Measurements from ENCODE around the gene RFTN1.

Gene RFTN1

DNA sequence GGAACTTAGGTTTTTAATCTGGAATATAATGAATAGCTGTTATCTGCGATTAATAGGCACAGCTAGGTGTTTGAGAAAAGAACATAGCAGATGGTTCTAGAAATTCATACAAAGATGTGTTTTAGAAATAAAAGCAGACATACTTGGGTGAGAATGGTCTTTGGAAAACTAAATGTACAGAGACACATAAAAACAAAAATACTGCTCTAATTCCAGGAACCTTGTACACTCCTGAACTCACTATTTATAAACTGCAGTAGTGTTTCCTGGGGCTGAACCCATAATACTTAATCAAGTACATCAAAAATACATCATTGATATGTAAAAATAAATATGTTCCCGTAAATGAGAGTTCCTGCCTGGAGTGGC, 143.0 kb downstream of the RFTN1 start:
- no peak overlapping the region for H3K4me2 ChIP-seq (ENCODE audit: low read depth, low read length, poor library complexity, severe bottlenecking)

DNA sequence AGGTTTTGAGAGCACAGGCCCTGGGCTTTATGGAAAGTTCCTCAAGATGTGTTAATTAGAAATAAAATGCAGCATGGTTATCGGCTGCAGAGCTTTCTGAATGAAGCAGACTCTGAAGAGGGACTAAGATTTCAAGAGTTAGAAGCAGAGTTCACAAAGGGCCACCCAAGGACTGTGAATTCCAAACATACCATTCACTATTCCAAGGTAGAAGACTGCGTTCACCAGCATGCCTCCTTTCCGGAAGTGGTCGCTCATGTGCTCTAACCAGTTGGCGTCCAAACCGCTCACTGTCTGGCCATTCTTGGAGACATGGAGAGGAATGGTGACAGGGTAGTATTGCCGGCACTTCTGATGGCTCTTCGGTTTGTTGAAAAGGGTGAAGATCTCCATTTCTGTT, 143.6 kb downstream of the RFTN1 start:
- Histone ChIP-seq H3K4me2 (ENCODE audit: low read depth, low read length, poor library complexity, severe bottlenecking) (no peak overlapping the region), H3K79me2 (ENCODE audit: insufficient read depth, low read length) (no peaks in the 10 kb centered on the region; the same call in 1 of the 2 replicates)

More for the DNA sequence above, 143.0 kb downstream of the RFTN1 start:
- Histone ChIP-seq H3K9me3 (ENCODE audit: insufficient read depth, low read depth, low read length) (no peaks in the 10 kb centered on the region), H3K4me3 (ENCODE audit: low read length, poor library complexity, severe bottlenecking) (no peak overlapping the region), H4K20me1 (ENCODE audit: insufficient read depth, low read length, poor library complexity, severe bottlenecking) (peaks cover 3% of the 10 kb centered on the region), H3K9ac (ENCODE audit: low read depth, low read length, poor library complexity, severe bottlenecking) (no peak overlapping the region), H3K9me2 (replicated peaks; ENCODE audit: low read depth, low read length) (no peaks in the 10 kb centered on the region), H3K36me3 (ENCODE audit: insufficient read depth, low read length) (peaks cover 94% of the 10 kb centered on the region), H2AFZ (ENCODE audit: low read length) (no peak overlapping the region), H3K27me3 (ENCODE audit: insufficient read depth, low read length, poor library complexity, severe bottlenecking) (no peaks in the 10 kb centered on the region), H3K4me1 (ENCODE audit: insufficient read depth, low read length, poor library complexity, severe bottlenecking) (peaks cover 13% of the 10 kb centered on the region), H3F3A (ENCODE audit: low read depth) (no peaks in the 10 kb centered on the region), H3K79me2 (ENCODE audit: insufficient read depth, low read length) (no peaks in the 10 kb centered on the region; the same call in 1 of the 2 replicates)
- TF ChIP-seq EZH2phosphoT487 (IDR thresholded peaks at IDR 0.05; ENCODE audit: borderline replicate concordance) = no peak

DNA sequence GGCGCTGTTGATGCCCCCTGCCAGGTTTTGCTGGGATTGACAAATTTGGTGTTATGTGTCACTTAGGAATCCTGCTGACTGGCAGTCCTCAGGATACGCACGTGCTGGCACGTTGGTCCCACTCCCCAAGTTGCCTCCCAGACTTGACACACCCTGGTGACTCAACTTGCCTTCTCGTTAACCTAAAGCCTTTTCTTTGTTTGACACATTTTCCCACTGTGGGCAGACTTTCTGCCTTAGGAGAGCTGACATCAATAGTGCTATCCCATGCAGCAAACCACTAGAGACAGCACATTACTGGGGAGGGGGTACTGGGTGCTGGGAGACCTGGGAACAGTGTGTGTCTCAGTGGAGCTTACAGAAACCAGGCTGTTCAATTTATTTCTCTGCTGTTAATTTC, 144.2 kb downstream of the RFTN1 start:
- H3K9ac ChIP-seq (ENCODE audit: low read depth, low read length, poor library complexity, severe bottlenecking) = no peak overlapping the region
- no peaks in the 10 kb centered on the region for H3K9me2 ChIP-seq (replicated peaks; ENCODE audit: low read depth, low read length)
- peaks cover 91% of the 10 kb centered on the region for H3K36me3 ChIP-seq (ENCODE audit: insufficient read depth, low read length)
- H3K27me3 ChIP-seq (ENCODE audit: insufficient read depth, low read length, poor library complexity, severe bottlenecking) = no peaks in the 10 kb centered on the region
- peaks cover 14% of the 10 kb centered on the region for H3K4me1 ChIP-seq (ENCODE audit: insufficient read depth, low read length, poor library complexity, severe bottlenecking)
- H2AFZ ChIP-seq (ENCODE audit: low read length) = no peak overlapping the region
- H3F3A ChIP-seq (ENCODE audit: low read depth) = no peaks in the 10 kb centered on the region
- no peak for TF ChIP-seq EZH2phosphoT487 (IDR thresholded peaks at IDR 0.05; ENCODE audit: borderline replicate concordance)
- TF ChIP-seq, protein P1, sequence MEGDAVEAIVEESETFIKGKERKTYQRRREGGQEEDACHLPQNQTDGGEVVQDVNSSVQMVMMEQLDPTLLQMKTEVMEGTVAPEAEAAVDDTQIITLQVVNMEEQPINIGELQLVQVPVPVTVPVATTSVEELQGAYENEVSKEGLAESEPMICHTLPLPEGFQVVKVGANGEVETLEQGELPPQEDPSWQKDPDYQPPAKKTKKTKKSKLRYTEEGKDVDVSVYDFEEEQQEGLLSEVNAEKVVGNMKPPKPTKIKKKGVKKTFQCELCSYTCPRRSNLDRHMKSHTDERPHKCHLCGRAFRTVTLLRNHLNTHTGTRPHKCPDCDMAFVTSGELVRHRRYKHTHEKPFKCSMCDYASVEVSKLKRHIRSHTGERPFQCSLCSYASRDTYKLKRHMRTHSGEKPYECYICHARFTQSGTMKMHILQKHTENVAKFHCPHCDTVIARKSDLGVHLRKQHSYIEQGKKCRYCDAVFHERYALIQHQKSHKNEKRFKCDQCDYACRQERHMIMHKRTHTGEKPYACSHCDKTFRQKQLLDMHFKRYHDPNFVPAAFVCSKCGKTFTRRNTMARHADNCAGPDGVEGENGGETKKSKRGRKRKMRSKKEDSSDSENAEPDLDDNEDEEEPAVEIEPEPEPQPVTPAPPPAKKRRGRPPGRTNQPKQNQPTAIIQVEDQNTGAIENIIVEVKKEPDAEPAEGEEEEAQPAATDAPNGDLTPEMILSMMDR (conservative IDR thresholded peaks at IDR 0.05; ENCODE audit: low read length) = no peak
- no peak overlapping the region for H3K4me2 ChIP-seq (ENCODE audit: low read depth, low read length, poor library complexity, severe bottlenecking)
- H3K9me3 ChIP-seq (ENCODE audit: insufficient read depth, low read depth, low read length) = no peaks in the 10 kb centered on the region
- peaks cover 3% of the 10 kb centered on the region for H4K20me1 ChIP-seq (ENCODE audit: insufficient read depth, low read length, poor library complexity, severe bottlenecking)
- H3K4me3 ChIP-seq (ENCODE audit: low read length, poor library complexity, severe bottlenecking) = no peak overlapping the region
- no peaks in the 10 kb centered on the region; the same call in 1 of the 2 replicates for H3K79me2 ChIP-seq (ENCODE audit: insufficient read depth, low read length)

More for the DNA sequence above, 143.6 kb downstream of the RFTN1 start:
- no peaks in the 10 kb centered on the region for H3K9me2 ChIP-seq (replicated peaks; ENCODE audit: low read depth, low read length)
- H3K9ac ChIP-seq (ENCODE audit: low read depth, low read length, poor library complexity, severe bottlenecking) = no peak overlapping the region
- no peak overlapping the region for H3K4me3 ChIP-seq (ENCODE audit: low read length, poor library complexity, severe bottlenecking)
- H3K4me1 ChIP-seq (ENCODE audit: insufficient read depth, low read length, poor library complexity, severe bottlenecking) = peaks cover 14% of the 10 kb centered on the region
- no peak for TF ChIP-seq EZH2phosphoT487 (IDR thresholded peaks at IDR 0.05; ENCODE audit: borderline replicate concordance)
- TF ChIP-seq, protein P1 (conservative IDR thresholded peaks at IDR 0.05; ENCODE audit: low read length) = no peak
- no peaks in the 10 kb centered on the region for H3F3A ChIP-seq (ENCODE audit: low read depth)
- no peak overlapping the region for H2AFZ ChIP-seq (ENCODE audit: low read length)
- H3K27me3 ChIP-seq (ENCODE audit: insufficient read depth, low read length, poor library complexity, severe bottlenecking) = no peaks in the 10 kb centered on the region
- H3K36me3 ChIP-seq (ENCODE audit: insufficient read depth, low read length) = peaks cover 91% of the 10 kb centered on the region
- peaks cover 3% of the 10 kb centered on the region for H4K20me1 ChIP-seq (ENCODE audit: insufficient read depth, low read length, poor library complexity, severe bottlenecking)
- no peaks in the 10 kb centered on the region for H3K9me3 ChIP-seq (ENCODE audit: insufficient read depth, low read depth, low read length)

DNA sequence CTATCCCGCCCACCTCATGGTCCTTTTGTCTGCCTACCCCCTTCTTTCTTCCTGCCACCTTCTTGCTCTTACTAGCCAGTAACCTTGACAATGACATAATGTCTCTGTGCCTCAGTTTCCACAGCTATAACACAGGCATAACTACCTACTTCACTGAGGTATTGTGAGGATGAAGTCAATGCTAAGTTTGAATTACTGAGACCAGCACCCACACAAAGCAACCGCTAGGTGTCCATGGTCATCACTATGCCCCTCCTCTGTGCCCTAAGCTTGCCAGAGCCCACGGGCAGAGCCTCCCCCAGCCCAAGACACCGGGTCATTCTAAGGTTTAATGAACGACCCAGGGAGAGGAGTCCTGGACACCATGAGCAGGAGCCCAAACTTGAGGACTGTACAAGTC, 146.9 kb downstream of the RFTN1 start:
- Histone ChIP-seq H2AFZ (ENCODE audit: low read length) (no peak overlapping the region), H3K4me2 (ENCODE audit: low read depth, low read length, poor library complexity, severe bottlenecking) (no peak overlapping the region), H3K4me1 (ENCODE audit: insufficient read depth, low read length, poor library complexity, severe bottlenecking) (peaks cover 14% of the 10 kb centered on the region), H3K9me2 (replicated peaks; ENCODE audit: low read depth, low read length) (no peaks in the 10 kb centered on the region), H3K9ac (ENCODE audit: low read depth, low read length, poor library complexity, severe bottlenecking) (no peak overlapping the region), H3F3A (ENCODE audit: low read depth) (no peaks in the 10 kb centered on the region), H3K27me3 (ENCODE audit: insufficient read depth, low read length, poor library complexity, severe bottlenecking) (no peaks in the 10 kb centered on the region), H3K9me3 (ENCODE audit: insufficient read depth, low read depth, low read length) (no peaks in the 10 kb centered on the region), H4K20me1 (ENCODE audit: insufficient read depth, low read length, poor library complexity, severe bottlenecking) (peaks cover 3% of the 10 kb centered on the region), H3K4me3 (ENCODE audit: low read length, poor library complexity, severe bottlenecking) (no peak overlapping the region), H3K36me3 (ENCODE audit: insufficient read depth, low read length) (peaks cover 93% of the 10 kb centered on the region), H3K79me2 (ENCODE audit: insufficient read depth, low read length) (no peaks in the 10 kb centered on the region)
- no peak for TF ChIP-seq EZH2phosphoT487 (IDR thresholded peaks at IDR 0.05; ENCODE audit: borderline replicate concordance)
- TF ChIP-seq, protein P1 (conservative IDR thresholded peaks at IDR 0.05; ENCODE audit: low read length) = no peak

All from Loucy (cell line).